DND-41 (cell line): ENCODE data around the gene MDFI.

ENCODE experiments used
- ATAC-seq: fragments of 200-7000 bp; cut with Tn5 transposase; 3 replicates; pipeline ENCODE4 v1.9.1; 2021; ENCODE audit warnings: low read depth; ENCODE audit not compliant: insufficient read depth
- DNase-seq: peaks from one replicate; pipeline ENCODE4 v3.0.0-alpha.2; 2020
- H2AFZ ChIP-seq: 2 replicates; pipeline ENCODE4 v1.6.0; 2012; ENCODE audit warnings: low read depth, low read length
- H3K27ac ChIP-seq: 2 replicates; pipeline ENCODE4 v1.5.1; 2012; ENCODE audit warnings: low read length, inconsistent platforms
- H3K27me3 ChIP-seq: fragments of 200-600 bp; sonication (generic); 2 replicates; pipeline ENCODE4 v1.6.0; 2012; ENCODE audit warnings: low read length, mild to moderate bottlenecking, inconsistent platforms; ENCODE audit not compliant: insufficient read depth, poor library complexity
- H3K36me3 ChIP-seq: 2 replicates; pipeline ENCODE4 v1.5.1; 2012; ENCODE audit warnings: low read length, inconsistent platforms; ENCODE audit not compliant: insufficient read depth
- H3K4me1 ChIP-seq: 2 replicates; pipeline ENCODE4 v1.5.1; 2012; ENCODE audit warnings: mild to moderate bottlenecking, low read length; ENCODE audit not compliant: insufficient read depth
- H3K4me2 ChIP-seq: 2 replicates; pipeline ENCODE4 v1.6.0; 2012; ENCODE audit warnings: mild to moderate bottlenecking, moderate library complexity, low read length, inconsistent platforms; ENCODE audit not compliant: insufficient read depth
- H3K4me3 ChIP-seq, 2 experiments: fragments of 200-600 bp in 1 of 2; shearing (Covaris generic) in 1 of 2; 2 replicates each; pipeline ENCODE4 v1.5.1; 2012 to 2016; ENCODE audit warnings: inconsistent platforms in 2 of 2, low read length in 2 of 2, mild to moderate bottlenecking in 2 of 2, low read depth in 1 of 2, moderate library complexity in 1 of 2
- H3K79me2 ChIP-seq: 2 replicates; pipeline ENCODE4 v1.6.0; 2012; ENCODE audit warnings: low read length, inconsistent platforms; ENCODE audit not compliant: insufficient read depth
- H3K9ac ChIP-seq: 2 replicates; pipeline ENCODE4 v1.6.0; 2012; ENCODE audit warnings: low read depth, mild to moderate bottlenecking, inconsistent platforms, low read length, moderate library complexity
- H3K9me3 ChIP-seq: 2 replicates; pipeline ENCODE4 v1.5.1; 2012; ENCODE audit warnings: low read length, moderate library complexity, mild to moderate bottlenecking, inconsistent platforms; ENCODE audit not compliant: insufficient read depth, severe bottlenecking
- H4K20me1 ChIP-seq: 2 replicates; pipeline ENCODE4 v1.6.0; 2012; ENCODE audit warnings: low read length; ENCODE audit not compliant: insufficient read depth
- CTCF ChIP-seq: IDR thresholded peaks from 2 replicates; pipeline ENCODE4 v1.5.1; 2012; ENCODE audit warnings: borderline replicate concordance, low read length, moderate library complexity, mild to moderate bottlenecking; ENCODE audit not compliant: poor library complexity, severe bottlenecking; ENCODE audit errors: extremely low read depth
- EZH2 ChIP-seq: IDR thresholded peaks from 3 replicates; pipeline ENCODE4 v1.6.1; 2012; ENCODE audit warnings: borderline replicate concordance, low read depth, mild to moderate bottlenecking, moderate library complexity, low read length, inconsistent platforms; ENCODE audit not compliant: severe bottlenecking

Gene MDFI

DNA sequence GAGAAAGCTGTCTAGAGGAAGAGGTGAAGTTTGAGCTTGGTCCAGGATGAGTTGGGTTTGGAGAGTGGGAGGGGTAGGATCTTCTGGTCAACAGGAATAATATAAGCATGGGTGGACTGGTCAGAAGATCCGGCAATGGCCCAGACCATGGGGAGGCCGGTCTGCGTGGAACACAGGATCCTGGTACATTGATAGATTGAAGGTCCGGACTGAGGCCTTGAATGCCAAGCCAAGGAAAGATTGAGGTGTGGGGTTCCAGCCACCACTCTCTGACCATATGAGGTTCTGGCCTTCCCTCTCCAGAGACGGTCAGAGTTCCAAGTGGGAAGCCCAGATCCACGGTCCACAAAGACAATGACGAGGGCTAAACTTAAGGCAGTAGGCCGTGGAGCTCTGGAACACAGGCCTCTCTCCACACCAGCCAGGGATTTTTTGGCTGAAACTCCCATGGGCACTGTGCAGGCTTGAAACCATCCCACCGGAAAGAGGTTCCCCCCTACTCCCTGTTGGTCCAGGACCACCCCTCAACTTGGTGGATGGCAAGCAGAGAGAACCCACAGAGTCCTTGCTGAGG is 3.2 kb downstream of the MDFI start:
- Histone ChIP-seq H3K27ac (no peak overlapping the region), H3K9ac (no peak overlapping the region), H4K20me1 (no peaks in the 10 kb centered on the region; the same call in 1 of the 2 replicates), H3K9me3 (no peaks in the 10 kb centered on the region), H2AFZ (no peak overlapping the region), H3K36me3 (peaks cover 3% of the 10 kb centered on the region), H3K4me1 (peaks cover 23% of the 10 kb centered on the region), H3K4me3 (no peak overlapping the region), H3K27me3 (peaks cover 11% of the 10 kb centered on the region), H3K79me2 (no peaks in the 10 kb centered on the region), H3K4me2 (no peak overlapping the region)
- no peak for ATAC-seq
- DNase-seq, result no peak
- TF ChIP-seq EZH2, result no peak
- TF ChIP-seq CTCF, result no peak

- no peak overlapping the region for H2AFZ ChIP-seq
- H3K4me3 ChIP-seq, result no peak overlapping the region
- H3K79me2 ChIP-seq, result no peaks in the 10 kb centered on the region
- no peaks in the 10 kb centered on the region for H3K9me3 ChIP-seq
- no peak overlapping the region for H3K9ac ChIP-seq
- H3K36me3 ChIP-seq, result peaks cover 11% of the 10 kb centered on the region
- H3K27ac ChIP-seq, result no peak overlapping the region
- ATAC-seq (no peak), DNase-seq (no peak)
- no peak overlapping the region for H3K4me2 ChIP-seq
- peaks cover 11% of the 10 kb centered on the region for H3K27me3 ChIP-seq
- TF ChIP-seq CTCF (no peak), EZH2 (no peak)
- H3K4me1 ChIP-seq, result peaks cover 23% of the 10 kb centered on the region
- H4K20me1 ChIP-seq, result no peaks in the 10 kb centered on the region; the same call in 1 of the 2 replicates
Measured at GRCh38 chr6:41642090-41642959, 4.1 kb downstream of the MDFI start.

DNA sequence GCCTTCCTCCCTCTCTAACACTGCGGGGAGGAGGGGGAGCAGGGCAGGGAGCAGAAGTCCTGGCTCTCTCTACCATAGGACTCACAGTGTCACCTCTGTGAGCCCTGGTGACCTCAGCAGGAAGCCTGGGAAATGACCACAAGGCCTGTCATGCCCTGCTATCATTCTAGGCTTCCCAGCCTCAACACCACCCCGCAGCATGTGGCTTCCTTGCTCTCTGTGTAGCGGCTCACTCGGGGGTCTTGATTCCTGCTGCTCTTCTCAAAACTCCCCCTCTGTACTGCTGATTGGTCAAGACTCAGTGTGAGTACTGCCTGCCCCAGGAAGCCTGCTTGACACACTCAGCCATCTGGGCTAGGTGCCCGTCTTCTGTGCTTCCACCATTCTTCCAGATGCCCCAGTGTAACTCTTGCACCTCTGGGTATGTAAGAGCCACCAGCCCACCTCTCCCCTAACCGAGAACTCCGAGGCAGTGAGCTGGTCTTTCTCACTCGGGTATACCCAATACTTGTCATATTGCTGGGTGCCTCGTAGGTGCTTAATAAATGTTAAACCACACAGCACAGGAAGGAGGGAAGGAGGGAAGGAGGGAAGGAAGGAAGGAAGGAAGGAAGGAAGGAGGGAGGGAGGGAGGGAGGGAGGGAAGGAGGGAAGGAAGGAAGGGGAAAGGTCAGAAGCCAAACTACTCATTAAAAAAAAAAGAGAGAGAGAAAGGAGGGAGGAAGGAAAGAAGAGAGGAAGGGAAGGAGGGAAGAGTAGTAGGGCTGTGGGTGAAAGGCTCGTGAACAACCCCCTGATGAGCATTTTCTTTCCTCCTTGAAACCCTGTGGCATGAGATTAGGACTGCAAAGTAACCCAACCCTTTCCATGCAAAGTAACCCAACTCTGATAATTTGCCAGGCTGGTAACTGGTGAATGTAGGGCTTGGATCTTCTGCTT is 5.0 kb downstream of the MDFI start:
- Histone ChIP-seq H2AFZ (no peak overlapping the region), H3K79me2 (no peaks in the 10 kb centered on the region), H3K27ac (0 out of 2 replicates have a peak overlapping the region, but pooled peaks have one; percentile 30), H3K4me1 (peaks cover 16% of the 10 kb centered on the region), H3K4me2 (no peak overlapping the region), H4K20me1 (no peaks in the 10 kb centered on the region; the same call in 1 of the 2 replicates), H3K36me3 (peaks cover 11% of the 10 kb centered on the region), H3K4me3 (no peak overlapping the region), H3K9me3 (no peaks in the 10 kb centered on the region), H3K27me3 (peaks cover 8% of the 10 kb centered on the region), H3K9ac (no peak overlapping the region)
- ATAC-seq, result no peak
- no peak for DNase-seq
- TF ChIP-seq CTCF, result no peak
- TF ChIP-seq EZH2, result no peak
